ENCODE results near the gene ACKR3.

The ACKR3 gene

DNA sequence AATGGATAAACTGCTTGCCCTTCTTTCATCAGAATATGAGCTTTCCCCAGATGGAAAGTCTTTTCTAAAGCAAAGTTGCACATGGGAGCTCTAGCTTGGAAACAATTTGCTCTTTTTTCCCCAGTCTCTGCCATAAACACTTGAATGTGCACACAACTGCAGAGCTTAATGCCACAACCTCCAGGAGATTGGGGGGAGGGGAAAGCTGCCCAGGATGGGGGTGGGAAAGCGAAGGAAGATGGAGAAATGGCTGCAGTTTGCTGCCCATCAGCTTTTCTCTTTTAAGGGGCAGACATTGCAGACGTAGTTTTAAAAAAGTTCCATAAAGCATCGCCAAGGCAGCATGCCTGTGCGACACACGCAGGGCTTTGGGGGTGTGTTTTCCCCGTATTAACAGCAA is 1.5 kb downstream of the ACKR3 start:
- no peak for FAIRE-seq

- no peak for FAIRE-seq
Observed at GRCh38 chr2:236572482-236572881, 2.9 kb downstream of the ACKR3 start.

GRCh38 chr2:236573066-236573929 is 3.7 kb downstream of the ACKR3 start:
- FAIRE-seq = no peak

DNA sequence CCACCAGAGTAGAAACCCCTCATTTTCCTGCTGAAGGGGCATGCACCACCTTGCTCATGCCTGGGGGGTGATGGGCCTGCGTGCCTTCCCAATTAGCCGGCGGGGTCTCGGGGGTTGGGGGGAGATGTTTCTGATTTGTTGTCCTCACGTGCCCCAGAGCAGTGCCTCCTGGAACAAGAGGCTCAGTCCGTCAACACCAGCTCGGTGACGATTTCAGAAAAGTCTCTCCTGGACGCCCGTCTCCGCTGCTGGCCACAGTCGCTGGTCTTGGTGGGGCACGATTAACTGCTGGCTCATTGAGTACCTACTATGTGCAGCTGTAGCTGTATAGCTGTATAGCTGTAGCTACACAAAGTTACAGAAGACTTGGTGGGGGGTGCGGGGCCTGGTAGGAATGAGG is 4.4 kb downstream of the ACKR3 start:
- FAIRE-seq = no peak

GRCh38 chr2:236574424-236575145 is 5.0 kb downstream of the ACKR3 start:
- FAIRE-seq = no peak

DNA sequence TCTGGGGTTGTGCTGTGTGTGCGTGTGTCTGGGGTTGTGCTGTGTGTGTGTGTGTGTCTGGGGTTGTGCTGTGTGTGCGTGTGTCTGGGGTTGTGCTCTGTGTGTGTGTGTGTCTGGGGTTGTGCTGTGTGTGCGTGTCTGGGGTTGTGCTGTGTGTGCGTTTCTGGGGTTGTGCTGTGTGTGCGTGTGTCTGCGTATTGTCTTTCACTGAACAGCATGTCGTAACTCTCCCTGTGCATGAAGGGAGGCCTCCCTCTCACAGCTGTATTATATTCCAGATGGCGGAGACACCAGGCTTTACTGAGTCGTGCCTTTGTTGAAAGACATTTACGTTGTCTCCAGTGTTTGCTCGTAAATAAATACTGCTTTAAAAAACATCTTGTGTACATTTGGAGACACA is 5.9 kb downstream of the ACKR3 start:
- FAIRE-seq = no peak

DNA sequence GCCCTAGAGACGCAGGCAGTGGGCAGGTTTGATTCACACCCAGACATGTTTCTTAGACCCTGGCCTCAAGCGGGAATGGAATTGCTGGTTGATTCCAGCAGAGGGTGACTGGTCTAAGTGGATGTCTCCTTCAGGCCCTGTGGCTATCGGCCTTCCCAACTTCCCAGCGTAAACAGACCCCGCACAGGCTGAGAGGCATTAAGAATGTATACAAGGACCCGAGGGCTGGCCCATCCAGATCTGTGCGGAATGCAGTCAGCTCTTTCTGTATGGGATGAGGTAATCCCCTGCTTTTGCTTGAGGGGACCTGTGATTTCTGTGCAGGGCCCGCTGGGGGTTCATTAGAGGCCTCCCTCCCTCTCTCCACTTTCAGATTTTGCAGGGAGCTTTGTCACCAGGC is 6.5 kb downstream of the ACKR3 start:
- no peak for FAIRE-seq

DNA sequence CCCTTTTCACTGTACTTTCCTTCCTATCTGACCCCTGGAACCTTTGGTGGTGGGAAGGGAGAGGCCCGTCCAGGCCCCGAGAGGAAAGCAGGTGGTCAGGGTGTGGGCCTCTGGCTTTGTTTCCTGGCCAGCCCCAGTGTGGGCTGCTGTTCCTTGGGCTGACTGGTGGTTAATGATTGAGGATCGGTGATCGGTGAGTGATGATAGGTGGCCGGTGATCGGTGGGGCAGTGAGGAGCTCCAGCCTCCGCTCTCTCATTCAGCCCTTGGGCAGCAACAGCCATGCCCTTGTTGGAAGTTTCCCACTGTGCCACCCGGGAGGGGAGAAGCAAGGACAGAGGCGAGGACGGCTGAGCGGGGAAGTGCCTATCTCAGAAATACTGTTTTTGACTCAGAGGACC is 7.3 kb downstream of the ACKR3 start:
- no peak for FAIRE-seq

- no peak for FAIRE-seq
Observed at GRCh38 chr2:236577481-236578410, 8.1 kb downstream of the ACKR3 start.

GRCh38 chr2:236578411-236578846 is 8.8 kb downstream of the ACKR3 start:
- FAIRE-seq = no peak

DNA sequence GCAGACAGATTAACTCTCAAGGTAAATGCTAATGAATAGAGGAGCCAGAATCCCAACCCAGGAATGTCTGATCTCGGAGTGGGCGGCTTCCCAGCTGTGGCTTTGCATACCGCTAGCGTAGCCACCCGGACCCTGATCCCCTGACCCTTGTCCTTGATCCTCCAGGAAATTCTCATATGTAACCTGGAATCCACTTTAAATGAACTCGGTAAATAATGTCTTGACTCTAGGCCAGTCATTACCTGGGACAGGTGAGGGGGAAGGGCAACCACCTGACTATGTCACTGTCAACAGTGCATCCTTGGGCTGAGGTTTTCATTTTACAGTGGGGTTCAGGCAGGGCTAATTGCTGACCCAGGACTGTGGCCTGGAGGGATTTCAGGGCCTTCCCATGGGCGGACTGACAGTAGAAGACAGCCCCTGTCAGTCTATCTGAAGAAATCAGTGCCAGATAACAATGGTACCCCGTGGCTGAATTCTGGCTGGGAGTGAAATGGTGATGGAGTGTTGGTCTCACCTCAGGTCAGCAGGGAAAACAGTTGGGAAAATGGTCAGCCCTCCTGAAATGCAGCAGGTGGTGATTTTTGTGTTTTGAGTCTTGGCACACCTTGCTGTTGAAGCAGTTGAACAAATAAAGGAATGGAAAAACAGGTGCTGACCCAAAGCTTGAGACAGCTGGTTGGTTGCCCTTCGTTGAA is 9.6 kb downstream of the ACKR3 start:
- no peak for FAIRE-seq

GRCh38 chr2:236579746-236580315 is 10.2 kb downstream of the ACKR3 start:
- no peak for FAIRE-seq

- no peak for FAIRE-seq
Observed at GRCh38 chr2:236580746-236581355, 11.2 kb downstream of the ACKR3 start.

- FAIRE-seq = no peak
Observed at GRCh38 chr2:236581546-236581945, 11.9 kb downstream of the ACKR3 start.

- FAIRE-seq = no peak
Observed at GRCh38 chr2:236582968-236583367, 13.3 kb downstream of the ACKR3 start.

GRCh38 chr2:236583621-236584203 is 14.1 kb downstream of the ACKR3 start:
- no peak for FAIRE-seq

DNA sequence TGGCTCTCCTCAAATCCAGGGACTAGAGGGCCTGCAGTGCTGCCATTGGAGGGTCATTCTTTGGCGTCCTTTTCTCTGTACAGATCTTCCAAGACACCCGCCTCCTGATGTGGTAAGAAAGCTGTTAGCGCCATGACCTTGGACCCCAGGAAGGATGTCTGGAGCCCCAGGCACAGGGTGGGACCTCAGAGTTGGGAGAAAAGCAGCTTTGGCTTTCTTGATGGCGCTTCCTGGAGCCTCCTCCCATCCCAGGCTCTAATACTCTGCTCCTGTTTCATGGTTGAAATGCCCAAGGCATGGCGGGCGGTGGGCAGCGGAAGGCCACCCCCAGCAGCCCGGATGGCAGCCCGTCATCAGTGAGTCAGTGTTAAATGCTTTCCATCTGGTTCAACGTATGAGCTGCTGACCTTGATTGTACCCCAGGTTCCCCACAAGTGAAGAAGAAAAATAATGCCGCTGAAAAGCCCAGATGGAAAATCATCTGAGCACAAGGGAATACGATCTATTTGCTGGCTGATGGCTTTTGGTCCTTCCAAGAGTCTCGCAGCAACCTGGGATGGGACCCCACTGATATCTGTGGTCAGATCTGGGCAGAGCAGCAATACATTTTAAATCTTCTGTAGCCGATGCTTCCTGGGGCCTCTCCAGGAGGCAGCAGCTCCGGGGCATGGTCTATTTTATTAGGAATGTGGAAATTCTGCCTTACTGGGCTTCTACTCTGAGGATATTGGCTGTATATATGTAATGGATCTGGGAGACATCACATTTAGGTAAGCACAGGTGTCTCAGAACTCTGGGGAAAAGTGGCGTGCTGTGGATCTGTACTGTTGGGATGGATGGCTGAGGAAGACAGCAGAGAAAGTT is 15.1 kb downstream of the ACKR3 start:
- FAIRE-seq = no peak

GRCh38 chr2:236585966-236586365 is 16.3 kb downstream of the ACKR3 start:
- FAIRE-seq = no peak

- no peak for FAIRE-seq
Observed at GRCh38 chr2:236587861-236588815, 18.5 kb downstream of the ACKR3 start.
